GM12865 (cell line): ENCODE results near the gene MCF2L.

ENCODE experiments used
- DNase-seq: peaks from one replicate; pipeline ENCODE4 v3.0.0; 2010; ENCODE audit warnings: low read depth
- H3K4me3 ChIP-seq: 2 replicates; pipeline ENCODE4 v1.5.1; 2011; ENCODE audit warnings: mild to moderate bottlenecking, low read depth, low read length, control low read depth
- TF ChIP-seq, protein P1 (sequence below): IDR thresholded peaks from 2 replicates; pipeline ENCODE4 v1.5.1; 2011; ENCODE audit warnings: low read length, control low read depth, low read depth, inconsistent platforms; ENCODE audit not compliant: insufficient read depth; ENCODE audit errors: missing control alignments

Gene MCF2L

DNA sequence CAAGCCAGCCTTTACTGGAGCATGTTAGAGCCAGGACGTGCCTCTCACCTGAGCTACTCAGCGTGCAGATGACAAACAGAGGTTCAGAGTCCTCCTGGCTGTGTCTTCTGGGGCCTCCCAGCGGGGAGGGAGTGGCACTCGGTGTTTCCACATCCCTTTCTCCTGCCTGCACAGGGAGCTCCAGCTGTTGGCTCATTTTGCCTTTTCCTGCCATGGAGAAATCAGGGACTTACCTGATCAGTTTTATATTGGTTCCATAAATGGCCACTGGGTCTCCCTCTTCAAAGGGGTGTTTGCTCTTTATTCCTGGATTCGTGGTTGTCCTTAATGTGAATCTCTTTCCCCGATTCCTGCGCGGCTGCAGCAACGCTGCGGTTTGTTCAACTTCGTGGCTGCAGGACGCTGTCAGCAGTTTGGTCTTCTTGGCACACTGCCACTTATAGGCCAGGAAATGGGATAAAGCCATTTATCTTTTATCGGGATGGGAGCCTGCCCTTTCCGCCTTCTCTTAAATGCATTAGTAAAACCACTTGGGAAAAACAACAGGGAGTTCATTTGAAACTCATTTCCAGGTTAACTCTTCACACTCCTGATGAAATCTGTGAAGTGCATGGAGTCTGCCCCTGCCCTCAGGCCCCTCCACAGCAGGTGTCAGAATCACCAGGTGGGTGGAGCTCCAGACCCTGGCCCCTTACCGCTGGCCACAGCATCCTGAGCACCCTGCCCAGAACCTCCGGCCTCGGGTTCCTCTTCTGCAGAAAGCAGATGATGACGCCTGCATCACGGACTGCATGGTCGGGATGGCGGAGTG is 39.8 kb upstream of the MCF2L start:
- DNase-seq: no peak
- H3K4me3 ChIP-seq: no peak overlapping the region
- TF ChIP-seq, protein P1, sequence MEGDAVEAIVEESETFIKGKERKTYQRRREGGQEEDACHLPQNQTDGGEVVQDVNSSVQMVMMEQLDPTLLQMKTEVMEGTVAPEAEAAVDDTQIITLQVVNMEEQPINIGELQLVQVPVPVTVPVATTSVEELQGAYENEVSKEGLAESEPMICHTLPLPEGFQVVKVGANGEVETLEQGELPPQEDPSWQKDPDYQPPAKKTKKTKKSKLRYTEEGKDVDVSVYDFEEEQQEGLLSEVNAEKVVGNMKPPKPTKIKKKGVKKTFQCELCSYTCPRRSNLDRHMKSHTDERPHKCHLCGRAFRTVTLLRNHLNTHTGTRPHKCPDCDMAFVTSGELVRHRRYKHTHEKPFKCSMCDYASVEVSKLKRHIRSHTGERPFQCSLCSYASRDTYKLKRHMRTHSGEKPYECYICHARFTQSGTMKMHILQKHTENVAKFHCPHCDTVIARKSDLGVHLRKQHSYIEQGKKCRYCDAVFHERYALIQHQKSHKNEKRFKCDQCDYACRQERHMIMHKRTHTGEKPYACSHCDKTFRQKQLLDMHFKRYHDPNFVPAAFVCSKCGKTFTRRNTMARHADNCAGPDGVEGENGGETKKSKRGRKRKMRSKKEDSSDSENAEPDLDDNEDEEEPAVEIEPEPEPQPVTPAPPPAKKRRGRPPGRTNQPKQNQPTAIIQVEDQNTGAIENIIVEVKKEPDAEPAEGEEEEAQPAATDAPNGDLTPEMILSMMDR: no peak

DNA sequence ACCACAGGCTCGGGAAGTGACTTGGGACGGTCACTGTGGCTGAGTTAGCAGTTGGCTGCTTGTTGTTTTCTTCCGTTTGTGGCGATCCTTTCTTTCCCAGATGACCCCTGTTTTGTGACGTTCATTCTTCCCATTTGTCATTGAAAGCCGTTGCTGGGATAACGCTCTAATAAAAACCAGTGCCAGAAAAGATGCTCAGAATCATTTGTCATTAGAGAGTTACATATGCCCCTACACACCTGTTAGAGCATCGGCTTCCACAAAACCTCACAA is 39.3 kb upstream of the MCF2L start:
- no peak overlapping the region for H3K4me3 ChIP-seq
- TF ChIP-seq, protein P1: no peak
- DNase-seq: no peak

DNA sequence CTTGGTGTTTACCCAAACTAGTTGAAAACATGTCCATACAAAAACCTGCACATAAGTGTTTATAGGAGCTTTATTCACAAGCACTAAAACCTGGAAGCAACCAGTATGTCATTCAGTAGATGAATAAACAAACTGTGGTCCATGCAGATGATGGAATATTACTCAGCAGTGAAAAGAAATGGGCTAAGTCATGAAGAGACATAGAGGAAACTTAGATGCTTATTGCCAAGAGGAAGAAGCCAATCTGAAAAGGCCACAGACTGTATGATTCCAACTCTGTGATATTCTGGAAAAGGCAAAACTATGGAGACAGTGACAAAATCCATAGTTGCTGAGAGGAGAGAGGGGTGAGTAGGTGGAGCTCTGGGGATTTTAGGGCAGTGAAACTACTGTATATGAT is 38.8 kb upstream of the MCF2L start:
- TF ChIP-seq, protein P1: no peak
- DNase-seq: no peak
- no peak overlapping the region for H3K4me3 ChIP-seq

DNA sequence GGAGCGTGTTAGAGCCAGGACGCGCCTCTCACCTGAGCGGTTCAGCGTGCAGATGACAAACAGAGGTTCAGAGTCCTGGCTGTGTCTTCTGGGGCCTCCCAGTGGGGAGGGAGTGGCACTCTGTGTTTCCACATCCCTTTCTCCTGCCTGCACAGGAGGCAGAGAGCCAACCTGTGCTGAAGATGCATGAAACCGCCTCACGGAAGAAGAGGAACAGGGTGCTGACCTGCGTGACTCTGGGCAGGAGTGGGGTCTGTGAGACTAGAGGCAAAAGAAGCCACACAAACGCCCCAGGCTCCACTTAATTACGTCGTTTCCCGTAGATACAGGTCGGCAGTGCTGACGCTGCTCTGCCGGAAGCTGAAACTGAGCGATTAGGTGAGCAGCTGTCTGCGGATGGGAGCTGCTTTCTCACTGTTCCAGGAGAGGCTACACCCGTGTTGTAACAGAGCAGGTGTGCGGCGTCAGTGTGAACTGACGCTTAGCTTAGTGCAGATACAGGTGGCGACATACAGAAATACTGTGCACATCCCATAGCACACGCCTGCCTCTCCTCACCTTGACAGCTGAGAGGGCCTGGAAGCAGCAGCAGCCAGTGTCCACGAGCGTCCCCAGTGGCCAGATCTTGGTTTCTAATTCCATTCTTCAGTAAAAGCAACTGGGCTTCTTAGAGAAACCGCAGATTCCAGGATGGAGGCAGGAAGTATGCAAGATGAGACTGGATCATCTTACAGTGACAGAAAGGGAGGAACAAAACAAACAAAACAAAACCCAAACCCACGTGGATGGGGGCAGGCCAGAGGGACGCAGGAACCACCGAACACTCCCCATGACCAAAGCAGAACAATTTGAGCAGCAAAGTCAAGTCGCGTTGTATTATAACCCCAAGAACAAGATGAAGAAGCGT is 37.7 kb upstream of the MCF2L start:
- DNase-seq: no peak
- TF ChIP-seq, protein P1: peak; percentile 14
- no peak overlapping the region for H3K4me3 ChIP-seq

DNA sequence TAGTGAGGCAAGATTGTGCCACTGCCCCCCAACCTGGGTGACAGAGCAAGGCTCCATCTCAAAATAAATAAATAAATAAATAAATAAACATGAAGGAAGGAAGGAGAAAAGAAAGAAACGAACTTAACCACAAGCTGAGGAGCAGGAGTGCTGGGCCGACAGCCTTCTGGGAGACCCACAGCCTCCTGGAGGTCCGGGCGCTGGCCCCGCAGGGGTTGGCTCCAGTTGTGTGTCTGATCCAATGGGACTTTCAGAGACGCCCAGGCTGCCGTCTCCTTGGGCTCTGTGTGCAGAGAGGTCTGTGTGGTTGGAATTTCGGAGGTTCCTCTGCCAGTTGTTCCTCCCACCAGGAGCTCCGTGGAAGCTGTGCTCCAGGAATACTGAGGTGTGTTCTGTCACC is 36.0 kb upstream of the MCF2L start:
- TF ChIP-seq, protein P1: no peak

DNA sequence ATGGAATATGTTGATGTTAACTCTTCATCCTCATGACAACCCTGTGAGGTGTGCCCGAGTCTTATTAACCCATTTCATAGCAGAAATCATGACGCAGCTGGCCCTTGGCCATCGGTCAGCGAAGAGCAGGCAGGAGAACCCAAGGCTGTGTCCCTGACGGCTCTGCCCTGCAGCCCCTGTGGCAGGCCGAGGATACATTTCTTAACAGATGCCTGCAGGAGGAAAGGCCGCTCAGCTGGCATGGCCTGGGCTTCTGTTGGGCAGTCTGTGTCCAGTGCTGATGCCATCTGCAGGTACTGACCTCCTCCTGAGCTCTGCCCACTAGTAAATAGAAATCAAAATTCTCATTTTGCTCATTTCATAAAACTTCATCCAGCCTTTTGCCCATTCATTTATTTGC is 35.4 kb upstream of the MCF2L start:
- DNase-seq: no peak
- TF ChIP-seq, protein P1: no peak
- H3K4me3 ChIP-seq: no peak overlapping the region

More for the DNA sequence above, 36.0 kb upstream of the MCF2L start:
- DNase-seq: no peak
- H3K4me3 ChIP-seq: no peak overlapping the region

DNA sequence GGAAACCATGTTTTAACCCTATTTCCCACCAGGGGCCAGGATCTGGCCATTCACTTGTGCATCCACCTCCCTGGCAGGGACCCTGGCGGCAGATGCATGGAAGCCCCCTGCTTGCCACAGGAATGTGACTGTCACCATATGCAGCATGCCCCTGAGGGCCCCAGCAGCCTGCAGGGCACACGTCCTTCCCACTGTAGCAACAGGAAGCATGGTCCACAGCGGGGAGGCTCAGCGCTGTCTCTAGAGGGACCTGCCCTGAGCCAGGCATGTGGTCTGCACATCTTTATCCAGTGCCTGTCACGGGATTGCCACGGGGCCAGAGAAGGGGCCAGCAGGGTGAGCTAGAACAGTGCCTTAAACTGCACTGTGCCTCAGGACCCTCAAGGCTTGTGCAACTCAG is 34.9 kb upstream of the MCF2L start:
- H3K4me3 ChIP-seq: no peak overlapping the region
- TF ChIP-seq, protein P1: no peak
- no peak for DNase-seq
